Measurements from ENCODE around the gene CRYBG1. TPM values are rescaled to one million over a fixed set of nuclear protein-coding genes. Genes with fewer than 3 reads are reported as not detected.

The CRYBG1 gene
- total and polyA plus RNA-seq, 10 of the 15 experiments (the other 5 are each of a cell fraction or from before 2014, with no cell fraction given): 6.5 to 57.0 (median 25.2) TPM

- intact Hi-C loops (cut with micrococcal nuclease; ENCODE audit: unreplicated experiment) (no loop called here), in situ Hi-C loops (cut with MboI) (no loop called here)
- SMC1A ChIA-PET (ENCODE audit: uncharacterized antibody, unreplicated experiment): no interaction called here
- no peak overlapping the region for H3K4me3 ChIP-seq
- BruUV-seq (replicated peaks): no TSS peak
- H3K79me2 ChIP-seq (ENCODE audit: control insufficient read depth, insufficient read depth, low read length): no peaks in the 10 kb centered on the region
- H3K9me3 ChIP-seq (replicated peaks; ENCODE audit: control insufficient read depth, insufficient read depth, low read length): no peaks in the 10 kb centered on the region
- FAIRE-seq: no peak
- H3K27me3 ChIP-seq (replicated peaks in 1 of 2; ENCODE audit: control insufficient read depth in 2 of 2, insufficient read depth in 2 of 2, low read length in 1 of 2): peaks cover 2 to 3% of the 10 kb centered on the region in 2 experiments; a peak in 1 of 4 replicates
- no peak for ATAC-seq
- H3K27ac ChIP-seq (ENCODE audit: control insufficient read depth, insufficient read depth): no peak overlapping the region
- CTCF ChIA-PET: interaction anchor here (2.1 kb wide), 1 partner anchor 90 kb away, joined by 4 read pairs; no protein-coding TSS in a partner anchor
- no peaks in the 10 kb centered on the region for H3K36me3 ChIP-seq (ENCODE audit: control insufficient read depth in 2 of 2, insufficient read depth in 2 of 2, low read length in 1 of 2)
- H3K9ac ChIP-seq (ENCODE audit: control insufficient read depth, insufficient read depth, low read length): no peak overlapping the region
- RAD21 ChIA-PET (ENCODE audit: unreplicated experiment): no interaction called here
- no peak overlapping the region for H3K4me2 ChIP-seq (ENCODE audit: control insufficient read depth, insufficient read depth)
- no peaks in the 10 kb centered on the region for H3K4me1 ChIP-seq (ENCODE audit: control insufficient read depth, insufficient read depth, low read length)
- no peaks in the 10 kb centered on the region for H4K20me1 ChIP-seq (ENCODE audit: control insufficient read depth, insufficient read depth)
- WGBS (ENCODE audit: insufficient coverage, insufficient replicate concordance, low lambda C conversion rate, missing lambda C conversion rate): 18% methylated on average over 5 of the region's 5 CpGs
- POLR2A ChIA-PET: no interaction called here
- H2AFZ ChIP-seq (ENCODE audit: control insufficient read depth, low read depth, low read length): no peak overlapping the region
- TF ChIP-seq MTA3 (IDR thresholded peaks at IDR 0.05; ENCODE audit: borderline replicate concordance, low read length) (no peak), RUNX3 (IDR thresholded peaks at IDR 0.05; ENCODE audit: low read length) (no peak), FOS (IDR thresholded peaks at IDR 0.05; ENCODE audit: borderline replicate concordance, extremely low read depth, insufficient read length) (no peak), CREM (IDR thresholded peaks at IDR 0.05; ENCODE audit: low read depth) (no peak), NR2C2 (IDR thresholded peaks at IDR 0.05; ENCODE audit: borderline replicate concordance, control insufficient read depth, insufficient read length, low read depth) (no peak), ZSCAN29 (IDR thresholded peaks at IDR 0.05) (no peak), SREBF1 (IDR thresholded peaks at IDR 0.05; ENCODE audit: low read length) (no peak), MEF2A (IDR thresholded peaks at IDR 0.05; ENCODE audit: insufficient read depth, low read depth, low read length) (no peak), NFYB (IDR thresholded peaks at IDR 0.05; ENCODE audit: insufficient read depth, low read depth, low read length) (no peak), TAF1 (IDR thresholded peaks at IDR 0.05; ENCODE audit: borderline replicate concordance, low read depth, low read length) (no peak), GABPA (IDR thresholded peaks at IDR 0.05; ENCODE audit: low read depth) (no peak), IKZF1 (conservative IDR thresholded peaks at IDR 0.05) (no peak), ZNF622 (IDR thresholded peaks at IDR 0.05) (no peak), HCFC1 (IDR thresholded peaks at IDR 0.05; ENCODE audit: low read length) (no peak)
- TF ChIP-seq, protein P1, sequence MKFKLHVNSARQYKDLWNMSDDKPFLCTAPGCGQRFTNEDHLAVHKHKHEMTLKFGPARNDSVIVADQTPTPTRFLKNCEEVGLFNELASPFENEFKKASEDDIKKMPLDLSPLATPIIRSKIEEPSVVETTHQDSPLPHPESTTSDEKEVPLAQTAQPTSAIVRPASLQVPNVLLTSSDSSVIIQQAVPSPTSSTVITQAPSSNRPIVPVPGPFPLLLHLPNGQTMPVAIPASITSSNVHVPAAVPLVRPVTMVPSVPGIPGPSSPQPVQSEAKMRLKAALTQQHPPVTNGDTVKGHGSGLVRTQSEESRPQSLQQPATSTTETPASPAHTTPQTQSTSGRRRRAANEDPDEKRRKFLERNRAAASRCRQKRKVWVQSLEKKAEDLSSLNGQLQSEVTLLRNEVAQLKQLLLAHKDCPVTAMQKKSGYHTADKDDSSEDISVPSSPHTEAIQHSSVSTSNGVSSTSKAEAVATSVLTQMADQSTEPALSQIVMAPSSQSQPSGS (IDR thresholded peaks at IDR 0.05; ENCODE audit: low read length): no peak
- TF ChIP-seq, protein P2, sequence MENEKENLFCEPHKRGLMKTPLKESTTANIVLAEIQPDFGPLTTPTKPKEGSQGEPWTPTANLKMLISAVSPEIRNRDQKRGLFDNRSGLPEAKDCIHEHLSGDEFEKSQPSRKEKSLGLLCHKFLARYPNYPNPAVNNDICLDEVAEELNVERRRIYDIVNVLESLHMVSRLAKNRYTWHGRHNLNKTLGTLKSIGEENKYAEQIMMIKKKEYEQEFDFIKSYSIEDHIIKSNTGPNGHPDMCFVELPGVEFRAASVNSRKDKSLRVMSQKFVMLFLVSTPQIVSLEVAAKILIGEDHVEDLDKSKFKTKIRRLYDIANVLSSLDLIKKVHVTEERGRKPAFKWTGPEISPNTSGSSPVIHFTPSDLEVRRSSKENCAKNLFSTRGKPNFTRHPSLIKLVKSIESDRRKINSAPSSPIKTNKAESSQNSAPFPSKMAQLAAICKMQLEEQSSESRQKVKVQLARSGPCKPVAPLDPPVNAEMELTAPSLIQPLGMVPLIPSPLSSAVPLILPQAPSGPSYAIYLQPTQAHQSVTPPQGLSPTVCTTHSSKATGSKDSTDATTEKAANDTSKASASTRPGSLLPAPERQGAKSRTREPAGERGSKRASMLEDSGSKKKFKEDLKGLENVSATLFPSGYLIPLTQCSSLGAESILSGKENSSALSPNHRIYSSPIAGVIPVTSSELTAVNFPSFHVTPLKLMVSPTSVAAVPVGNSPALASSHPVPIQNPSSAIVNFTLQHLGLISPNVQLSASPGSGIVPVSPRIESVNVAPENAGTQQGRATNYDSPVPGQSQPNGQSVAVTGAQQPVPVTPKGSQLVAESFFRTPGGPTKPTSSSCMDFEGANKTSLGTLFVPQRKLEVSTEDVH (IDR thresholded peaks at IDR 0.05; ENCODE audit: low read depth, partially characterized antibody): no peak
- TF ChIP-seq, protein P3, sequence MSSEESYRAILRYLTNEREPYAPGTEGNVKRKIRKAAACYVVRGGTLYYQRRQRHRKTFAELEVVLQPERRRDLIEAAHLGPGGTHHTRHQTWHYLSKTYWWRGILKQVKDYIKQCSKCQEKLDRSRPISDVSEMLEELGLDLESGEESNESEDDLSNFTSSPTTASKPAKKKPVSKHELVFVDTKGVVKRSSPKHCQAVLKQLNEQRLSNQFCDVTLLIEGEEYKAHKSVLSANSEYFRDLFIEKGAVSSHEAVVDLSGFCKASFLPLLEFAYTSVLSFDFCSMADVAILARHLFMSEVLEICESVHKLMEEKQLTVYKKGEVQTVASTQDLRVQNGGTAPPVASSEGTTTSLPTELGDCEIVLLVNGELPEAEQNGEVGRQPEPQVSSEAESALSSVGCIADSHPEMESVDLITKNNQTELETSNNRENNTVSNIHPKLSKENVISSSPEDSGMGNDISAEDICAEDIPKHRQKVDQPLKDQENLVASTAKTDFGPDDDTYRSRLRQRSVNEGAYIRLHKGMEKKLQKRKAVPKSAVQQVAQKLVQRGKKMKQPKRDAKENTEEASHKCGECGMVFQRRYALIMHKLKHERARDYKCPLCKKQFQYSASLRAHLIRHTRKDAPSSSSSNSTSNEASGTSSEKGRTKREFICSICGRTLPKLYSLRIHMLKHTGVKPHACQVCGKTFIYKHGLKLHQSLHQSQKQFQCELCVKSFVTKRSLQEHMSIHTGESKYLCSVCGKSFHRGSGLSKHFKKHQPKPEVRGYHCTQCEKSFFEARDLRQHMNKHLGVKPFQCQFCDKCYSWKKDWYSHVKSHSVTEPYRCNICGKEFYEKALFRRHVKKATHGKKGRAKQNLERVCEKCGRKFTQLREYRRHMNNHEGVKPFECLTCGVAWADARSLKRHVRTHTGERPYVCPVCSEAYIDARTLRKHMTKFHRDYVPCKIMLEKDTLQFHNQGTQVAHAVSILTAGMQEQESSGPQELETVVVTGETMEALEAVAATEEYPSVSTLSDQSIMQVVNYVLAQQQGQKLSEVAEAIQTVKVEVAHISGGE (CRISPR knock-in tag; IDR thresholded peaks at IDR 0.05): no peak
- no peak for DNase-seq (ENCODE audit: low read depth, low spot score)
These were observed 65.9 kb downstream of the CRYBG1 start for GRCh38 chr6:106426250-106426970.
